Activated CD8-positive, alpha-beta memory T cell treated with anti-CD3 and anti-CD28 coated beads, Interleukin-2, amount 10 ng/mL, durations not matched to agents 7 days and 5 days (primary cell): ENCODE measurements around the gene PPP1CC. TPM values are rescaled to one million over a fixed set of nuclear protein-coding genes. Genes with fewer than 3 reads are reported as not detected.
"Not testable (repeated sequence)": the region's sequence is repeated elsewhere in the genome, so short reads cannot be mapped to it uniquely, and the experiment has no call there.

Experiments used
- ATAC-seq: fragments of 150-1000 bp; cut with Tn5 transposase; one replicate; pipeline ENCODE4 v1.10.0; 2021; ENCODE audit warnings: moderate library complexity
- CTCF ChIA-PET: fragments of 350-600 bp; sonication (Branson Sonifier 250); formaldehyde crosslinking; loops from one replicate; lab custom pipeline; 2021; ENCODE audit warnings: antibody characterized with exemption; lab: Charles Lee
- DNase-seq: peaks from one replicate; pipeline ENCODE4 v3.0.0-alpha.2; 2020
- H3K27ac Mint-ChIP-seq: one replicate; pipeline ENCODE4 v1.8.0; 2021; ENCODE audit warnings: mild to moderate bottlenecking, mixed read lengths
- H3K27me3 Mint-ChIP-seq: one replicate; pipeline ENCODE4 v1.8.0; 2021; ENCODE audit warnings: mixed read lengths
- H3K36me3 Mint-ChIP-seq: one replicate; pipeline ENCODE4 v1.8.0; 2021; ENCODE audit warnings: mild to moderate bottlenecking, mixed read lengths
- H3K4me1 Mint-ChIP-seq: one replicate; pipeline ENCODE4 v1.8.0; 2021; ENCODE audit warnings: mixed read lengths
- H3K4me3 Mint-ChIP-seq: one replicate; pipeline ENCODE4 v1.8.0; 2021; ENCODE audit warnings: mild to moderate bottlenecking, moderate library complexity, mixed read lengths
- H3K9me3 Mint-ChIP-seq: one replicate; pipeline ENCODE4 v1.8.0; 2022; ENCODE audit warnings: low read depth, mixed read lengths
- total RNA-seq, 2 experiments: library from RNA; stranded (reverse); gene quantifications; one replicate each; pipeline ENCODE4 v1.2.3, GENCODE V29; 2021

Gene PPP1CC
- total RNA-seq, 2 experiments from 2014 or later, result 174 to 200 TPM

GRCh38 chr12:110767863-110768262 is 25.2 kb upstream of the PPP1CC start:
- no peaks in the 10 kb centered on the region for H3K9me3 Mint-ChIP-seq
- H3K27ac Mint-ChIP-seq, result no peak overlapping the region
- DNase-seq (no peak), ATAC-seq (no peak)
- CTCF ChIA-PET, result no interaction called here
- H3K4me1 Mint-ChIP-seq, result peaks cover 10% of the 10 kb centered on the region
- H3K36me3 Mint-ChIP-seq, result no peaks in the 10 kb centered on the region
- no peaks in the 10 kb centered on the region for H3K27me3 Mint-ChIP-seq
- no peak overlapping the region for H3K4me3 Mint-ChIP-seq

- no peak for DNase-seq
- no peaks in the 10 kb centered on the region for H3K9me3 Mint-ChIP-seq
These were observed 23.8 kb upstream of the PPP1CC start for GRCh38 chr12:110766311-110767154.

GRCh38 chr12:110765572-110765971 is 22.9 kb upstream of the PPP1CC start:
- H3K4me1 Mint-ChIP-seq, ATAC-seq, DNase-seq, CTCF ChIA-PET, H3K36me3 Mint-ChIP-seq, H3K27me3 Mint-ChIP-seq, H3K4me3 Mint-ChIP-seq, H3K27ac Mint-ChIP-seq, H3K9me3 Mint-ChIP-seq: not testable (repeated sequence)

More at GRCh38 chr12:110766311-110767154, 23.8 kb upstream of the PPP1CC start:
- Mint-ChIP-seq H3K27me3 (no peaks in the 10 kb centered on the region), H3K27ac (no peak overlapping the region), H3K4me1 (peaks cover 3% of the 10 kb centered on the region), H3K36me3 (no peaks in the 10 kb centered on the region), H3K4me3 (no peak overlapping the region)
- CTCF ChIA-PET, result no interaction called here
- no peak for ATAC-seq

- peaks cover 2% of the 10 kb centered on the region for H3K4me1 Mint-ChIP-seq
- no peaks in the 10 kb centered on the region for H3K27me3 Mint-ChIP-seq
- H3K9me3 Mint-ChIP-seq, result no peaks in the 10 kb centered on the region
- DNase-seq (no peak), ATAC-seq (no peak)
- H3K27ac Mint-ChIP-seq, result no peak overlapping the region
- H3K36me3 Mint-ChIP-seq, result no peaks in the 10 kb centered on the region
- CTCF ChIA-PET, result no interaction called here
- no peak overlapping the region for H3K4me3 Mint-ChIP-seq
These were observed 22.4 kb upstream of the PPP1CC start for GRCh38 chr12:110765111-110765510.

GRCh38 chr12:110763583-110763982 is 20.9 kb upstream of the PPP1CC start:
- DNase-seq (no peak), ATAC-seq (no peak)
- Mint-ChIP-seq H3K27me3 (no peaks in the 10 kb centered on the region), H3K36me3 (no peaks in the 10 kb centered on the region), H3K4me1 (peaks cover 2% of the 10 kb centered on the region), H3K9me3 (no peaks in the 10 kb centered on the region), H3K4me3 (no peak overlapping the region), H3K27ac (no peak overlapping the region)
- CTCF ChIA-PET, result no interaction called here

GRCh38 chr12:110762891-110763290 is 20.2 kb upstream of the PPP1CC start:
- Mint-ChIP-seq H3K9me3 (no peaks in the 10 kb centered on the region), H3K27me3 (no peaks in the 10 kb centered on the region), H3K27ac (no peak overlapping the region), H3K4me3 (no peak overlapping the region), H3K36me3 (no peaks in the 10 kb centered on the region), H3K4me1 (peaks cover 2% of the 10 kb centered on the region)
- CTCF ChIA-PET, result interaction anchor here (0.7 kb wide), 1 partner anchor 16 kb away, joined by 4 read pairs; no protein-coding TSS in a partner anchor
- ATAC-seq (no peak), DNase-seq (no peak)

GRCh38 chr12:110760204-110760609 is 17.5 kb upstream of the PPP1CC start:
- Mint-ChIP-seq H3K9me3 (no peaks in the 10 kb centered on the region), H3K4me3 (no peak overlapping the region), H3K27ac (no peak overlapping the region), H3K27me3 (no peaks in the 10 kb centered on the region), H3K4me1 (no peaks in the 10 kb centered on the region), H3K36me3 (no peaks in the 10 kb centered on the region)
- CTCF ChIA-PET, result no interaction called here
- ATAC-seq, result no peak
- no peak for DNase-seq

- DNase-seq (no peak), ATAC-seq (no peak)
- no peak overlapping the region for H3K27ac Mint-ChIP-seq
- no peaks in the 10 kb centered on the region for H3K36me3 Mint-ChIP-seq
- H3K27me3 Mint-ChIP-seq, result no peaks in the 10 kb centered on the region
- CTCF ChIA-PET, result no interaction called here
- no peak overlapping the region for H3K4me3 Mint-ChIP-seq
- H3K9me3 Mint-ChIP-seq, result no peaks in the 10 kb centered on the region
- H3K4me1 Mint-ChIP-seq, result no peaks in the 10 kb centered on the region
These were observed 16.2 kb upstream of the PPP1CC start for GRCh38 chr12:110758922-110759321.

- H3K27me3 Mint-ChIP-seq, result no peaks in the 10 kb centered on the region
- no peaks in the 10 kb centered on the region for H3K9me3 Mint-ChIP-seq
- ATAC-seq, result no peak
- no peaks in the 10 kb centered on the region for H3K4me1 Mint-ChIP-seq
- CTCF ChIA-PET, result no interaction called here
- H3K27ac Mint-ChIP-seq, result no peak overlapping the region
- H3K4me3 Mint-ChIP-seq, result no peak overlapping the region
- H3K36me3 Mint-ChIP-seq, result no peaks in the 10 kb centered on the region
- DNase-seq, result no peak
These were observed 13.9 kb upstream of the PPP1CC start for GRCh38 chr12:110756611-110757010.

- H3K27me3 Mint-ChIP-seq, result no peaks in the 10 kb centered on the region
- H3K9me3 Mint-ChIP-seq, result no peaks in the 10 kb centered on the region
- no peaks in the 10 kb centered on the region for H3K4me1 Mint-ChIP-seq
- DNase-seq (no peak), ATAC-seq (no peak)
- no peaks in the 10 kb centered on the region for H3K36me3 Mint-ChIP-seq
- H3K4me3 Mint-ChIP-seq, result no peak overlapping the region
- CTCF ChIA-PET, result interaction anchor here (1.0 kb wide), 1 partner anchor 134 kb away, joined by 3 read pairs; no protein-coding TSS in a partner anchor
- H3K27ac Mint-ChIP-seq, result no peak overlapping the region
These were observed 11.6 kb upstream of the PPP1CC start for GRCh38 chr12:110754101-110754793.

- Mint-ChIP-seq H3K9me3 (no peaks in the 10 kb centered on the region), H3K4me3 (no peak overlapping the region), H3K27ac (no peak overlapping the region), H3K27me3 (no peaks in the 10 kb centered on the region), H3K36me3 (no peaks in the 10 kb centered on the region), H3K4me1 (no peaks in the 10 kb centered on the region)
- ATAC-seq, result no peak
- CTCF ChIA-PET, result no interaction called here
- no peak for DNase-seq
These were observed 8.2 kb upstream of the PPP1CC start for GRCh38 chr12:110750784-110751461.

- peaks cover 6% of the 10 kb centered on the region for H3K36me3 Mint-ChIP-seq
- DNase-seq, result no peak
- H3K27me3 Mint-ChIP-seq, result no peaks in the 10 kb centered on the region
- no peaks in the 10 kb centered on the region for H3K9me3 Mint-ChIP-seq
- no peak overlapping the region for H3K27ac Mint-ChIP-seq
- ATAC-seq, result no peak
- CTCF ChIA-PET, result no interaction called here
- H3K4me1 Mint-ChIP-seq, result peaks cover 12% of the 10 kb centered on the region
- H3K4me3 Mint-ChIP-seq, result no peak overlapping the region
These were observed 3.9 kb upstream of the PPP1CC start for GRCh38 chr12:110746550-110746949.

- ATAC-seq, result no peak
- H3K4me3 Mint-ChIP-seq, result no peak overlapping the region
- CTCF ChIA-PET, result interaction anchor here (0.7 kb wide), 1 partner anchor 70 kb away, joined by 4 read pairs; no protein-coding TSS in a partner anchor
- no peak overlapping the region for H3K27ac Mint-ChIP-seq
- H3K9me3 Mint-ChIP-seq, result no peaks in the 10 kb centered on the region
- H3K27me3 Mint-ChIP-seq, result no peaks in the 10 kb centered on the region
- H3K4me1 Mint-ChIP-seq, result peaks cover 13% of the 10 kb centered on the region
- peaks cover 11% of the 10 kb centered on the region for H3K36me3 Mint-ChIP-seq
- no peak for DNase-seq
These were observed 3.0 kb upstream of the PPP1CC start for GRCh38 chr12:110745542-110746284.
